Astrocyte (in vitro differentiated cells and primary cell): ENCODE data around the gene TP53TG3D.
"Not testable (repeated sequence)": the region's sequence is repeated elsewhere in the genome, so short reads cannot be mapped to it uniquely, and the experiment has no call there.

Source experiments
- EZH2 ChIP-seq: IDR thresholded peaks from 2 replicates; pipeline ENCODE4 v1.6.1; 2012; ENCODE audit warnings: mild to moderate bottlenecking, low read length, inconsistent platforms; ENCODE audit not compliant: insufficient read depth
- TF ChIP-seq, protein P1 (sequence below): IDR thresholded peaks from 2 replicates; pipeline ENCODE4 v1.5.1; 2011; ENCODE audit warnings: low read depth, mild to moderate bottlenecking, inconsistent platforms, low read length, moderate library complexity; ENCODE audit not compliant: insufficient read depth

DNA sequence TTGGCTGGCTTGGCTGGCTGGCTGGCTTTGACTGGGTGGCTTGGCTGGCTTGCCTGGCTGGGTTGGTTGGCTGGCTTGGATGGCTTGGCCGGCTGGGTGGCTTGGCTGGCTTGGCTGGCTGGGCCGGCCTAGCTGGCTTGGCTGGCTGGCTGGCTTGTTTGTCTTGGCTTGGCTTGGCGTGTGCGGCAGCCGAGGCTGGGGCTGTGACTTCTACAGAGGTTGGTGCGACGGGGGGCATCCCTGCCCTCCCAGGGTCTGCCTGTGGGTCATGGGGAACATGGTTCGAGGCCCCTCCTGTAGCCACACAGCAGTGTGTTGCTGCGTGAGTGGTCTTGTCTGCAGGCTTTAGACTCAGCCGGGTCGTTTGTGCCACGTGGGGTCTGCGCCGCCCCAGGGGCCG, 33.1 kb downstream of the TP53TG3D start:
- TF ChIP-seq, protein P1, sequence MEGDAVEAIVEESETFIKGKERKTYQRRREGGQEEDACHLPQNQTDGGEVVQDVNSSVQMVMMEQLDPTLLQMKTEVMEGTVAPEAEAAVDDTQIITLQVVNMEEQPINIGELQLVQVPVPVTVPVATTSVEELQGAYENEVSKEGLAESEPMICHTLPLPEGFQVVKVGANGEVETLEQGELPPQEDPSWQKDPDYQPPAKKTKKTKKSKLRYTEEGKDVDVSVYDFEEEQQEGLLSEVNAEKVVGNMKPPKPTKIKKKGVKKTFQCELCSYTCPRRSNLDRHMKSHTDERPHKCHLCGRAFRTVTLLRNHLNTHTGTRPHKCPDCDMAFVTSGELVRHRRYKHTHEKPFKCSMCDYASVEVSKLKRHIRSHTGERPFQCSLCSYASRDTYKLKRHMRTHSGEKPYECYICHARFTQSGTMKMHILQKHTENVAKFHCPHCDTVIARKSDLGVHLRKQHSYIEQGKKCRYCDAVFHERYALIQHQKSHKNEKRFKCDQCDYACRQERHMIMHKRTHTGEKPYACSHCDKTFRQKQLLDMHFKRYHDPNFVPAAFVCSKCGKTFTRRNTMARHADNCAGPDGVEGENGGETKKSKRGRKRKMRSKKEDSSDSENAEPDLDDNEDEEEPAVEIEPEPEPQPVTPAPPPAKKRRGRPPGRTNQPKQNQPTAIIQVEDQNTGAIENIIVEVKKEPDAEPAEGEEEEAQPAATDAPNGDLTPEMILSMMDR = not testable (repeated sequence)
- not testable (repeated sequence) for TF ChIP-seq EZH2
